Activated T-cell treated with anti-CD3 and anti-CD28 coated beads, Interleukin-2, amount 50 U/mL, for 24 hours (primary cell): ENCODE data around the gene PSD2.

Experiments used
- DNase-seq: peaks from one replicate; pipeline ENCODE4 v3.0.0-alpha.2; 2020
- H3K27ac Mint-ChIP-seq: 2 replicates; pipeline ENCODE4 v1.8.0; 2020; ENCODE audit warnings: mild to moderate bottlenecking, mixed read lengths
- H3K27me3 Mint-ChIP-seq: 2 replicates; pipeline ENCODE4 v1.8.0; 2020; ENCODE audit warnings: mixed read lengths
- H3K36me3 Mint-ChIP-seq: 2 replicates; pipeline ENCODE4 v1.8.0; 2020; ENCODE audit warnings: low read depth, mixed read lengths
- H3K4me1 Mint-ChIP-seq: 2 replicates; pipeline ENCODE4 v1.8.0; 2020; ENCODE audit warnings: low read depth, mixed read lengths
- H3K4me3 Mint-ChIP-seq: 2 replicates; pipeline ENCODE4 v1.8.0; 2020; ENCODE audit warnings: mild to moderate bottlenecking, moderate library complexity, mixed read lengths
- H3K9me3 Mint-ChIP-seq: 2 replicates; pipeline ENCODE4 v1.8.0; 2020; ENCODE audit warnings: mixed read lengths

The PSD2 gene

DNA sequence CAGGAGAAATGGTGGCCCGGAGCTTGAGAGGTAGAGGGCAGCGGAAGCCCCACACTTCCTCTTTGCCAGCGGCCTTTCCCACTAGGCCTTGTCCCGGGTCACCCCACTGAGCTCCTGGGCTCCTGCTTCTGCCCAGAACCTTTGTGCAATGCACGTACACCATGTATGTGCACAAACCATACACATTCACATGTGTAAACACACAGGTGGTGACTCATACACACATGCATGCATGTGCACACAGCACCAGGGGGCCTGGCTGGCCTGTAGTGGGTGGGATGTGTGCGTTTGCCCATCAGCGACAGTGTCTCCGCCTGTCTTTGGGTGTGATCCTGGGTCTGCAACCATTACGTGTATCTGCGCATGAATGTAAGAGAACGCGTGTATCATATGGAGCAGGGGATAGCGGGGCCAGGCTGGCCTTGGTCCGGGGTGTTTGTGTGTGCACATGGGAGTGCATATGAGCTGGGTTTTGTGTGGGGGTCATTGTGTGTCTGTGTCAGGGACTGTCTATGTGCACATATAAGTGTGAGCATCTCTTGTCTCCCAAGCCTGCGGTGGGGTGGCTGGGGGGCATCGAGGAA lies 43.7 kb downstream of the PSD2 start:
- no peaks in the 10 kb centered on the region for H3K9me3 Mint-ChIP-seq
- H3K4me3 Mint-ChIP-seq: no peak overlapping the region
- peaks cover 28% of the 10 kb centered on the region for H3K27me3 Mint-ChIP-seq
- peaks cover 3% of the 10 kb centered on the region for H3K4me1 Mint-ChIP-seq
- no peak overlapping the region for H3K27ac Mint-ChIP-seq
- no peaks in the 10 kb centered on the region for H3K36me3 Mint-ChIP-seq
- DNase-seq: no peak

DNA sequence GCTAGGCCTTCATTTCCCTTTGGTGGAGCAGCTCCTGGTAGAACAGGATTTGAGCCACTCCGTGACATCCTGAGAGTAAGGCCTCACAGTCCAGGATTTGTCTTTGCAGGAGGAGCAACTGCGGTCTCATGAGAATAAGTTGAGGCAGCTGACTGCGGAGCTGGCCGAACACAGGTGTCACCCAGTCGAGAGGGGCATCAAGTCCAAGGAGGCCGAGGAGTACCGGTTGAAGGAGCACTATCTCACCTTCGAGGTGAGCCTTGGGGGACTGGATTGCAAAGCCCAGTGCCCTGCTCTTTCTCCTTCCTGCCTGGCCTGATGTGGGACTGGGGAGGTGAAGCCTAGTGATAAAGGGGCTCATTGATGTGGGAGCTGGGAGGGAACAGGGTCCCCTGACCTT lies 44.3 kb downstream of the PSD2 start:
- DNase-seq: no peak
- Mint-ChIP-seq H3K36me3 (no peaks in the 10 kb centered on the region), H3K27ac (no peak overlapping the region), H3K27me3 (peaks cover 29% of the 10 kb centered on the region), H3K9me3 (no peaks in the 10 kb centered on the region), H3K4me1 (peaks cover 6% of the 10 kb centered on the region), H3K4me3 (no peak overlapping the region)

DNA sequence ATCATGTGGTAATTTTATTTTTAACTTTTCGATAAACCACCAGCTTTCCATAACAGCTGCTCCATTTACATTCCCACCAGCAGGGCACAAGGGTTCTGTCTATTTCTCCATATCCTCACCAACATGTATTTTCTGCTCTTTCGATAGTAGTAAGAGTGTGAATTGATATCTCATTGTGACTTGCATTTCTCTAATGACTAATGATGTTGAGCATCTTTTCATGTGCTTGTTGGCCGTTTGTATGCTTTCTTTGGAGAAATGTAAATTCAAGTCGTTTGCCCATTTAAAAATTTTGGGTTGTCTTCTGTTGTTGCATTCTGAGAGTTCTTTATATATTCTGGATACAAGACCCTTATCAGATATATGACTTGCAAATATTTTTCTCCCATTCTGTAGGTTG lies 45.9 kb downstream of the PSD2 start:
- Mint-ChIP-seq H3K9me3 (no peaks in the 10 kb centered on the region), H3K4me3 (no peak overlapping the region), H3K27me3 (peaks cover 33% of the 10 kb centered on the region), H3K4me1 (peaks cover 6% of the 10 kb centered on the region), H3K27ac (no peak overlapping the region), H3K36me3 (no peaks in the 10 kb centered on the region)
- DNase-seq: no peak

DNA sequence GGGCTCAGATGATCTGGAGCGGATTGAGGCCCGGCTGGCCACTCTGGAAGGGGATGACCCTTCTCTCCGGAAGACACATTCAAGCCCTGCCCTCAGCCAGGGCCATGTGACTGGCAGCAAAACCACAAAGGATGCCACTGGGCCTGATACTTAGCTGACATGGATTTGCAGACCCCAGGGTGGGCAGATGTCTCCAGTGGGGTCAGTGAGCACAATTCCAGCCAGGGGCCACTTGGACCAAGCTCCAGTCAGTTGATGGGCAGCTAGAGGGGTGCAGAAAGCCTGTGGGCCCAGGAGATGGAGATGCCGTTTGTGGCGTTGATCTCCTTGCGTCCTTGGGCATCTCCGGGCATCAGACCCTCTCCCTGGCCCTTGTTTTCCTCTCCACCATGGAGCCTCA lies 46.7 kb downstream of the PSD2 start:
- no peak for DNase-seq
- Mint-ChIP-seq H3K9me3 (no peaks in the 10 kb centered on the region), H3K4me3 (no peak overlapping the region), H3K27ac (no peak overlapping the region), H3K36me3 (no peaks in the 10 kb centered on the region), H3K27me3 (peaks cover 33% of the 10 kb centered on the region), H3K4me1 (peaks cover 6% of the 10 kb centered on the region)

DNA sequence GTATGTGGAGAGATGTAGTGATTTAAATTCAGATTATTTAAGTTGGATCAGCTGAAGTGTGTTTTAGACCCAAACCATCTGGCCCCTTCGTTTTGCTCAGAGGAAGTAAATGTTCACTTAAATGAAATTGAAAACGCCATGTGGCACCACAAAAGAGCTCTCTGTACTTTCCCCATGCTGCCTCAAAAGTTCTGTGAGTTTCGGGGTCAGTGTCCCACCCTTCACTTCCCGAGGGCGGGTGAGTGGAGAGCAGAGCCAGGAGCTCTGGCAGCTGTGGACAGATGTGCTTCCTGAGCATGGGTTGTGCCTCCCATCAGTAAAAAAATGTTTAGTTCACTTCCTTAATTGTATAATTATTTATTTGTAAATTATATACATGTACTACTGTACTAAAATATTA lies 48.4 kb downstream of the PSD2 start:
- DNase-seq: no peak
- H3K4me3 Mint-ChIP-seq: no peak overlapping the region
- H3K27ac Mint-ChIP-seq: no peak overlapping the region
- no peaks in the 10 kb centered on the region for H3K36me3 Mint-ChIP-seq
- no peaks in the 10 kb centered on the region for H3K9me3 Mint-ChIP-seq
- H3K4me1 Mint-ChIP-seq: peaks cover 12% of the 10 kb centered on the region
- peaks cover 33% of the 10 kb centered on the region for H3K27me3 Mint-ChIP-seq

DNA sequence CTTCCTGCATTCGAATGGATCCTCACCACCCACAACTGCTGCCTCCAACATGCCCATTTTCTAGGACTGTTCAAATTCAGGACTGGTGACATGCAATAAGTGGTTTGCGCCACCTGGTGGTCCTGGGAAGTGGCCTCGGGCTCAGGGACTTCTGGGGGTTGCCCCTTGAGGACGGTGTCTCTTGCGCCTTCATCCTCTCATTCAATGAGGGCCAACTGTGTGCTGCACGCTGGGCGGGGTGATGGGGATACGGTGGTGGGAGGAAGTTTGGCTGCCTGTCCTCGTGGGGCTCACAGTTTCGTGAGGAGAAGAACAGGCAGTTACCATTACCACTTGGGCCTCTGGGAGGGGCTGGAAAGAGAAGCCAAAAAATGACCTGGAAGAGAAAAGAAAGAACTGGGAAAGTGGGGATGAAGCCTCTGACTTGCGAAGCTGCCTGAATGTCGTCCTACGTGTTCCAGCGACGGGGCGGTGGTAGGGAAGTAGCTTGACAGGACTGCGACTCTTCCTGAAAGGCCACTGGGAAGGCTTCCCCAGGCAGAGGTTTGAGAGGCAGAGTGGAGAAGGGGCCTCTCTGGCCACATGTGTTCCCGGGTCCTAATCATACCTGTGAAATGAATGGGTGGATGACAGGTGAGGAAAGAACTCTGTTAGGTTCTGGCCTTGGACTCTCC lies 49.0 kb downstream of the PSD2 start:
- H3K4me3 Mint-ChIP-seq: no peak overlapping the region
- DNase-seq: peak; percentile 78

DNA sequence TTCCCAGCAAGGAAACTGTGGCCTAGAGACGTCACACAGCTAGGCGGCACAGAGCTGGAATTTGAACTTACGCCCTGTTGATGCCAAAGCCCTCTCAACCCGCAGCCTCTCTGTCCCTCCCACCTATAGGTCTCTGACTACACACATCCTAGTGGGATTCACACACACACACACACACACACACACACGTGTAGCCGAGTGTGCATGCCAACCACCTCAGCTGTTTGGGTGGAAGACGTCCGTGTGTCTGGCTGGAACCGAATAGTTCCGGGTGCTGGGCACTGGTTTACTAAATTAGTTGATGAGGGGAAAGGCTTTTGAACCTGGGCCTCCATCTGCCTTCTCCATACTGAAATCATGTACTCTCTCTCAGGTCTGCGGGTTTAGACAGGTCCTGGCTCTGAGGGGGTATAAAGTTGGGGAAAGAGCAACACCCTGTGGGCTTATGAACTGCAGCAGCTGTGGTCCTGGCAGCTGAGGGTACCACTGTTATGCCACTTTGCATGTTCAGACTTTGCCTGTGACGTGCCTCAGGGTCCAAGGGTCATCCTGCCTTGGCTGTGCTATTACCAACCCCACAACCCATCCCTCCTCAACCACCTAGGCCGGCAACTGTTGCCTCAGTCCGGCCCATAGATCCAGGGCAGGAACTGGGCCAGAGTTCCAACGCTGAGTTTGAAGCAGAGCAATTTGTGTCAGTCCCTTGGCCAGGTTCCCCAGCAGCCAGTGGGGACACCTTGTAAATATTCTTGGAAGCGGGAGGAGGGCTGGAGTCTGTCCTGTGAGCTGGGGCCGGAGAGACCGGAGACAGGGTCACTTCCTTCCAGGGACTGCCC lies 50.5 kb downstream of the PSD2 start:
- no peak overlapping the region for H3K27ac Mint-ChIP-seq
- H3K9me3 Mint-ChIP-seq: no peaks in the 10 kb centered on the region
- no peaks in the 10 kb centered on the region for H3K36me3 Mint-ChIP-seq
- peaks cover 33% of the 10 kb centered on the region for H3K27me3 Mint-ChIP-seq
- DNase-seq: no peak
- no peak overlapping the region for H3K4me3 Mint-ChIP-seq
- peaks cover 12% of the 10 kb centered on the region for H3K4me1 Mint-ChIP-seq

More for the DNA sequence above, 49.0 kb downstream of the PSD2 start:
- Mint-ChIP-seq H3K9me3 (no peaks in the 10 kb centered on the region), H3K27ac (no peak overlapping the region), H3K36me3 (no peaks in the 10 kb centered on the region), H3K4me1 (peaks cover 12% of the 10 kb centered on the region), H3K27me3 (peaks cover 33% of the 10 kb centered on the region)

DNA sequence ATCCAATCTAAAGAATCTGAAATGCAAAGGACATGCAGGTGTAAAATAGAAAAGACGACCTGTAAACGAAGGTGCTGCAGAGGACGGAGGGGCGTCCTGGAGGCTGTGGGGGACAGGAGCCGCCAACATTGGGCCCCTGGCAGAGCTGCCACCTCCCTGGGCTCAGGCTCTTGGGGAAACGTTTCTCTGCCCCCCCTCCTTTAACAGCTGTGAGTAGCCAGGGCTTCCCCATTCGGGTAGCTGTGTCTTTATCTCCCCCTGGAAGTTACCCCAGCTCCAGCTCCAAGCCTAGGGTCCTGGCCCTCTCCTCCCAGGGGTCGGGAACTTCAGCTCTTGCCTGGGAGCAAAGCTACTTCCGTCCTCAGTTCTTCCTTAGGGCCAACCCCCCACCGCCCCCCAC lies 51.5 kb downstream of the PSD2 start:
- DNase-seq: no peak
- H3K9me3 Mint-ChIP-seq: no peaks in the 10 kb centered on the region
- peaks cover 33% of the 10 kb centered on the region for H3K27me3 Mint-ChIP-seq
- peaks cover 12% of the 10 kb centered on the region for H3K4me1 Mint-ChIP-seq
- no peak overlapping the region for H3K27ac Mint-ChIP-seq
- no peaks in the 10 kb centered on the region for H3K36me3 Mint-ChIP-seq
- H3K4me3 Mint-ChIP-seq: no peak overlapping the region

DNA sequence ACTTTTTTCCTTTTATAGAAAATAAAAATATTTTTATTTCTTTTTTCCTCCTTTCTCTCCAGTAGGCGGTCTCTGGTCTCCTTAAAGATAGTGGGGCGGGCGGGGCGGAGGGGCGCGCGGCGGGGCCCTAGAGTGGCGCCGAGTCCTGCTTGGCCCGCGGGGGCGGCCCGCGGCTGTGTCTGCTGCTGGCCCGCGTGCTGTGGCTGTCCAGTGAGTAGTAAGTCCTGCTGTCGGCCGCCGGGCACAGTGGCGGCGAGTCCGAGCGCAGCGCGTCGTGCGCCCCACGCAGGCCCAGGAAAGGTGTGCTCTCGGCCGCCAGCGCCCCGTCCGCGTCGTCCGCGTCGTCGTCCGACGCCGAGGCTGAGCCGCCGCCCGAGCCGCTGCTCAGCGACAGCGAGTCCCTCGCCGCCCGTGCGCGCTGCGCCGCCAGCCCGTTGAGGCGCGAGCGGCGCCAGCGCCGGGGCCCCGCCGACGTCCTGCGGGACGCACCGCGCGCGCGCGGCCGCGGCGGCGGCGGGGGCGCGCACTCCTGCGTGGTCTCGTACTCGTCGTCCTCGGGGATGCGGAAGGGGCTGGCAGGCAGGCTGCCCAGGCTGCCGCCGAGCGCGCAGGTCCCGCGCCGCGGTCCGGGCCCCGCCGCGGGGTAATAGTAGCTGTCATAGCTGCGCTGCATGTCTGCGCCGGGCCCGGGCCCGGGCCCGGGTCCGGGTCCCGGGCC lies 52.3 kb downstream of the PSD2 start:
- Mint-ChIP-seq H3K36me3 (no peaks in the 10 kb centered on the region), H3K4me3 (peak overlapping the region; percentile 61), H3K27me3 (peaks cover 30% of the 10 kb centered on the region), H3K27ac (no peak overlapping the region), H3K4me1 (peaks cover 12% of the 10 kb centered on the region), H3K9me3 (no peaks in the 10 kb centered on the region)
- DNase-seq: peak; percentile 88

DNA sequence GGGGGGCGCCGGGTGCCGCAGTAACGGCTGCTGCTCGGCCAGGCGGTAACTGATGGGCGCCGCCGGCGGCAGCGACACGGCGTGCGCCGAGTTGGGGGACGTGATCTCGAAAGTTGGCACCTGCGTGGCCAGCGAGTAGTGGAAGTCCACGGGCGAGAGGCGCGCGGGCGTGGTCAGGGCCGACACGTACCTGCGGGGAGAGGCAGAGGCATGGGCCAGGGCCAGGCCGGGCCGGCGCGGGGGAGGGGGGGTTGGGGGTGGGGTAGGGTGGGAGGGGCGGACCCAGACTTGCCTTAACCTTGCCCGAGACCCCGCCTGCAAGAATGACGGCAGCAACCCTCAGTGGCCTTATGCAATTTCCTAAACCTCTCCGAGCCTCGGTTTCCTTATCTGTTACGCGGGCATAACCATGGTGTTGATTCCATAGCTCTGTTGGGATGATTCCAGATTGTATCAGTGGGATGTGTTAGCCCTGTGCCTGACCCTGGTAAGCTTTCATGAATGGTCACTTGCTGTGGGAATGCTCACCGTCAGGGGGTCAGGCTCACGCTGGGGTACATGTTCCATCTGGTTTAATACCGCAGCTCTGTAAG lies 53.0 kb downstream of the PSD2 start:
- DNase-seq: no peak
- H3K36me3 Mint-ChIP-seq: no peaks in the 10 kb centered on the region
- H3K9me3 Mint-ChIP-seq: no peaks in the 10 kb centered on the region
- H3K27me3 Mint-ChIP-seq: peaks cover 25% of the 10 kb centered on the region
- H3K4me1 Mint-ChIP-seq: peaks cover 12% of the 10 kb centered on the region
- peak overlapping the region; percentile 62 for H3K4me3 Mint-ChIP-seq
- H3K27ac Mint-ChIP-seq: no peak overlapping the region

DNA sequence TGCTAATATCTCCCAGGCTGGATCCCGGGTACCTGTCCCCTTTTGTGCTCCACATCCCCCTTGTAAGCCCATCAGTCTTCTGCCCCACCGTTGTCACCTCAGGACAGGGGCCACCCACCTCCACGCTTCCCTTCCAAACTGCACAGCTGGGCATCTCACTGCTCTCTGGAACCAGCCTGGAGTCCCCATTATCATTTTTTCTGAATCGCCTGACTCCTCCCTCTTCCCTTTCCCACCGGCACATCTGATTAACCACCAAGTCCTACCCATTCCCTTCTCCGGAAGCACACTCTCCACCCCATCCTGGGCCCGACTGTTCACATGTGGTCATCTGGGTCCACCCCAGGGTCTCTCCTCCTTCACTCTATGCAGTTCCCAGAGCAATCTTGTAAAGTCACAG lies 53.9 kb downstream of the PSD2 start:
- H3K4me3 Mint-ChIP-seq: no peak overlapping the region
- H3K36me3 Mint-ChIP-seq: no peaks in the 10 kb centered on the region
- no peaks in the 10 kb centered on the region for H3K9me3 Mint-ChIP-seq
- no peak overlapping the region for H3K27ac Mint-ChIP-seq
- H3K4me1 Mint-ChIP-seq: peaks cover 7% of the 10 kb centered on the region
- no peak for DNase-seq
- H3K27me3 Mint-ChIP-seq: peaks cover 21% of the 10 kb centered on the region

DNA sequence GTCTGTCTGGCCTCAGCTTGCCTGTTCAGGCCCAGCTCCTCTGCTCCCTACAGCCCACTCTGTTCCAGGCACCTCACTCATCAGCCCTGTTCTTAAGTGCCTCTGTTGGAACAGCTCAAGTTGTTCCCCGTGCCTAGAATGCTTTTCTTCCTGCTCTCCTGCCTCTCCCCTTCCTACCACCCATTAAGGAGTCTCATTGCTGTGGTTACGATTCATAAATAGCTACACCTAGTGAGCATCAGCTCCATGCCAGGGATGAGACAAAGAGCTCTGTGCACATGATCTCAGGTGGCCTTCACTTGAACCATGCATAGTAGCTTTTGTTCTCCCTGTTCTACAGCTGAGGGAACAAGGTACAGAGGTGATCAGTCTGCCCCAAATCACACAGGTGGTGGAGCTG lies 54.3 kb downstream of the PSD2 start:
- H3K9me3 Mint-ChIP-seq: no peaks in the 10 kb centered on the region
- H3K27me3 Mint-ChIP-seq: peaks cover 17% of the 10 kb centered on the region
- H3K36me3 Mint-ChIP-seq: no peaks in the 10 kb centered on the region
- peaks cover 6% of the 10 kb centered on the region for H3K4me1 Mint-ChIP-seq
- no peak overlapping the region for H3K27ac Mint-ChIP-seq
- DNase-seq: no peak
- no peak overlapping the region for H3K4me3 Mint-ChIP-seq

DNA sequence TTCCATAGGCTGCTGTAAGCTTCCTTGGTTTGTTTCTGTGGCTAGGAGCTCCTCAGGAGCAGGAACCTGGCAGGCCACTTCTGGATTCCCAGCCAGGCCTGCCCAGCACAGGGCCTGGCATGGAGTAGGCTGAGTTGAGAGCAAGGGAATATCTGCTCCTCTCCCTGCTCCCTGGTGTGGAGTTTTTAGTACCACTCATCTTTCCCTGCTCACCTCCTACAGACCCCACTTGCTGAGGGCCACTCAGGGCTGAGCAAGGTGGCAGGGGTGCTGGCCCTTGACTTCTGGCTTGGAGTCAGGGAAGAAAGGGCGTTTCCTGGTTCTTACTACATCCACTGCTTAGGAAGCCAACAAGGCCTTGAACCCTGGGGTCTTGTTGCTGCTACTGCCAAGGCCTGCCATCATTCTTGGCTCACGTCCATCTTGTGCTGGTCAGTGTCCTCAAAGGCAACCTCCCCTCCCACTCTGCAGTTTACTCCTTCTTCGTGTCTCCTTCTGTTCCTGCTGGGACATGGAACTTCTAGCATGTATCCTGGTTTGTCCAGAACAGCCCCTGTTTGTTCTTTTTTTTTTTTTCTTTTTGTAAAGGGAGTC lies 54.9 kb downstream of the PSD2 start:
- no peak overlapping the region for H3K27ac Mint-ChIP-seq
- peaks cover 12% of the 10 kb centered on the region for H3K27me3 Mint-ChIP-seq
- no peaks in the 10 kb centered on the region for H3K9me3 Mint-ChIP-seq
- DNase-seq: no peak
- no peak overlapping the region for H3K4me3 Mint-ChIP-seq
- no peaks in the 10 kb centered on the region for H3K36me3 Mint-ChIP-seq
- H3K4me1 Mint-ChIP-seq: peaks cover 6% of the 10 kb centered on the region

DNA sequence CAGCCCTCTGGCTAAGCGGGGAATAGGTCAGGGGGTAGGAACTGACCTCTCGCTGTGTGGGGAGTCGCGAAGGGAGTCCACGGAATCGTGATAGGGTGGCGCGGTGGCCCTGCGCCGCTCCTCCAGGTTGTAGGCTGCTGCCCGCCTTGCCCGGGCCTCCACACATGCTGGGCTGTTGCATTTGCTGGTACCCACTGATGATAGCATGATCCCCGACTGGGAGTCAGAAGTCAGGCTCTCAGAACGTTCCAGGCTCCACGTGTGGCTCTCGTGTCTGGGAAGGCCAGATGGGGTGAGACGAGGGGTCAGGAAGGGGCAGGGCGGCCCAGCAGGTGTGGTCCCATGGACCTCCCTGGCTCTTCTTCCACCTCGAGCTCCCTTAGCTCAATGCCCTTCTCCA lies 56.0 kb downstream of the PSD2 start:
- H3K27ac Mint-ChIP-seq: no peak overlapping the region
- H3K36me3 Mint-ChIP-seq: no peaks in the 10 kb centered on the region
- peaks cover 3% of the 10 kb centered on the region for H3K27me3 Mint-ChIP-seq
- no peak for DNase-seq
- H3K4me3 Mint-ChIP-seq: no peak overlapping the region
- peaks cover 6% of the 10 kb centered on the region for H3K4me1 Mint-ChIP-seq
- no peaks in the 10 kb centered on the region for H3K9me3 Mint-ChIP-seq
